Stimulated activated CD8-positive, alpha-beta memory T cell treated with anti-CD3 and anti-CD28 coated beads, Interleukin-7, amount 100 ng/mL, for 1 hour (primary cell): ENCODE results near the gene ADGRD2.

ENCODE experiments used
- DNase-seq, 2 donors: peaks; one replicate each; pipeline ENCODE4 v3.0.0-alpha.2; 2020; ENCODE audit warnings: low read depth in 2 of 2

ADGRD2 gene

GRCh38 chr9:124478354-124478753 is 28.1 kb downstream of the ADGRD2 start:
- no peak for DNase-seq

DNA sequence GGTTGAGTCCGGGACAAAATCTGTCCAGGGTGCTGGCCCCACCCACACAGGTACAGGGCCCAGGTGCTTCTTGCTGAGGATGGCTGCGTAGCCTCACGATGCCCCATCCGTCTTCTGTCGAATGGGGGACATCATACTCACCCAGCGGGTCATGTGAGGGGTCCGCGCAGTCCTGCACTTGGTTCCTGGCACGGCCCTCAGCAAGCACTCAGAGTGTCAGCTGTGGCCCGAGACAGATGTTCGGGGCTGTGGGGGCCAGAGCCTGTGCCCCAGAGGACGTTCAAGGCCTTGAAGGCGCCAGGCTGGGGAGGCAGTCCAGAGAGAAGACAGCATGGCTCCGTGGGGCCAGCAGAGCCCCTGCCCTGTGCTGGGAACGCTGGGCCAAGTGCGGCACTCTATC is 29.1 kb downstream of the ADGRD2 start:
- DNase-seq: no peak

- DNase-seq: no peak
Observed at GRCh38 chr9:124479947-124480620, 29.8 kb downstream of the ADGRD2 start.

DNA sequence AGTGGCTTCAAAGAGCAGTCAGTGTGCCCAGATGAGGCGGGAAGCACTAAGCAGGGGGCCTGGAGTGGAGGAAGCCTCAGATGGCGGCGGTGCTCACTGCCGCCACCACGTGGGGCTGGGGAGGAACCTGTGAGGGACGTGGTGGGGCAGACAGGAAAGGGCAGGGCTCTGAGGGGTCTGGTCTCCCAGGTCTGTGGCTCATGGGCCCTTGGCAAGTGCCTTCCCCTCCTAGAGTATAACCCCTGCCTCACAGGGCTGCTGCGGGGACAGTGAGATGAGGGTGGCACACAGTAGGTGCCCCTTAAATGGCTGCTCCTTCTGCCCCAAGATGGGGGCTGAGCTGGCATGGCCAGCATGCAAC is 30.4 kb downstream of the ADGRD2 start:
- DNase-seq: no peak

- DNase-seq: no peak
Observed at GRCh38 chr9:124481115-124481514, 30.9 kb downstream of the ADGRD2 start.

DNA sequence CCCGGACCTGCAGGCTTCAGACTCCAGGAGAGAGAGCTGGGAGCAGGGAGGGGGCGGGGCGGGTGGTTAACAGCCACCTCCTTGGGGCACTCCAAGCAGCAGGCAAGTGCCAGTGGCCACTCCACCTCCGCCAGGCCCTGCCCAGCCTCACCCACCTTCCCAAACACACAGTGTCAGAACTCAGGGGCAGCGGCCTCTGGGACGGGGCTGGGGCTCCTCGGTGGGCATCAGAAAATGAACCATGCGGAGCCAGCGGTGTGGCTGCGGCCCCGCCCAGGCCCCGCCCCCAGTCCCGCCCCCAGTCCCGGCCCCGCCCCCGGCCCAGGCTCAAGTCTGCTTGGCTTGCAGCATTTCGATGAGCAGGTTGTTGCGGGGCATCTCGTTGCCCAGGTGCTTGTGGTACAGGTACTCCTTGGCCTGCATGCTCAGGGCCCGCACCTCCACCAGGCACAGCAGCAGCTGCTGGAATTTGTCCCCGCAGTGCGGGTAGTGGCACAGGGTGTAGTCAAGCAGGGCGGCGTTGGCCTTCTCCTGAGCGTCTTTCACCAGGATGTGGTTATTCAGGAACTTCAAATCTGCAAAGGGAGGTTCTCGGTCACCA is 32.3 kb downstream of the ADGRD2 start:
- DNase-seq: no peak

DNA sequence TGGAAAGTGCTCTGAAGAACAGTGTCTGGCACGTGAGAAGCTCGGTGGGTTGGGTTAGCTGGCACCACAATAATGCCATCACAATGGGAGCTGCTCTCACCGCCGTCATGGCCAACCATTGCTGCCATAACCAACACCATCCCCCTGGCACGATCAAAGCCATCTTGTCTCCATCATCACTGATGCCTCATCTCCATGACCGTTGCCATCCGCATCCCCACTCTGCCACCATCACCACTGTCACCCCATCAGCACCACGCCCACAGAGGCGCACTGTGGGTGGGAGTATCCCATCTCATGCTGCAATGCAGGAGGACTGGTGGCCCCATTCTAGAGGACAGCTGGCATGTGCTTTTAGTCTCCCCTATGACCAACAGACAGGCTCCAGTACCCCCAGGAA is 33.2 kb downstream of the ADGRD2 start:
- no peak for DNase-seq

GRCh38 chr9:124485201-124485600 is 35.0 kb downstream of the ADGRD2 start:
- DNase-seq: no peak

- DNase-seq: no peak
Observed at GRCh38 chr9:124485936-124486335, 35.7 kb downstream of the ADGRD2 start.

GRCh38 chr9:124486778-124487259 is 36.6 kb downstream of the ADGRD2 start:
- DNase-seq: no peak

GRCh38 chr9:124487260-124488182 is 37.3 kb downstream of the ADGRD2 start:
- DNase-seq: no peak

- no peak for DNase-seq
Observed at GRCh38 chr9:124488641-124489210, 38.5 kb downstream of the ADGRD2 start.

- no peak for DNase-seq
Observed at GRCh38 chr9:124489222-124489621, 39.0 kb downstream of the ADGRD2 start.

DNA sequence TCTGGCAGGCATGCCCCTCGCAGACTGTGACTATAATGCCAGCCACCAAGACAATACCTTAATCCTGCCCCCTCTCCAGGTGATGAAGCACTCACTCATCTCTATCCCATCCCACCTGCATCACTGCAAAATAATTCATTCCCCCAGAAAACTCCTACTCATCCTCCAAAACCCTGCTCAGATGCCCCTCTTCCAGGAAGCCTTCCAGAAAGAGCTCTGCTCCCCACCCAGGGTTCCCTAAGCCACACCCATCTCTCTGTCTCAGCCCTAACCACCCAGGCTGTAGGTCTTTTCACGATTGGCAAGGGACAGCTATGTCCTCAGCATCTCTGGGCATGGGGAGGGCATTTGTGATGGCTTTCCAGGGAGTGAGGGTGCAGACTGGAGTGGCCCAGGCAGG is 39.8 kb downstream of the ADGRD2 start:
- DNase-seq: no peak

- no peak for DNase-seq
Observed at GRCh38 chr9:124491049-124491975, 41.1 kb downstream of the ADGRD2 start.

DNA sequence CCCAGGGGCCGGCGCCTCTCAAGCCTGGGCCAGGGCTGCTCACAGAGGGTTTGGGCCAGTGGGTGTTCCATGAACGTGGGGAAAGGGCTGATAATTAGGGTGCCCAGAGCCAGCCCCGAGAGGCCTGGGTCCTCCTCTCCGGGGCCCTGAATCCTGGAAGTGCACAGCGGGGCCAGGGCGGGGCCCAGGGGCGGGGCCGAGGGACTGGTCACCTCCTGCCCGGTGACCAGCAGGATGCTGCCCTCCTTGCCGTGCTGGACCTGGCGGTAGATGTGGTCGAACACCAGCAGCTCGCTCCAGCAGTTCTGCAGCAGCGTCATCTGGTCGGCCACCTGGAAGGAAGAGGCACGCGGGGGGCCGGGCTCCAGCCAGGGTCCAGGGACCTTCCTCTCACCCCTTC is 42.6 kb downstream of the ADGRD2 start:
- no peak for DNase-seq

DNA sequence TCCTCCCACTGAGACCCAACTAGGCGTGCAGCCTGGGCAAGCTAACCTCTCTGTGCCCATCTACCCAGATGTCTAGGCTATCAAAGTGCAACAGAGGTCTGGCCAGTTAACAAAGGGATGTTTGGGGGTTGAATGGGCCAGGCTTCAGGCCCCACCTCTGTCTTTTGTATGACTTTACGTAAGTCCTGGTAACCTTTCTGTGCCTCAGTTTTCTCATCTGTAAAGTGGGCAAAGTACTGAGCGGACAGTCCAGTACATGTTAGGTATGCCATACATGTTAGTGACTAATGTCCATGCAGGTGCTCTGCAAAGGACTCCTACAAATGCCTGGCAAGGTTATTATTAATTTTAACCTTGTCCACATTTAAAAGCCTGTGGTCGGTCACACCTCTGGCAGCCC is 43.0 kb downstream of the ADGRD2 start:
- no peak for DNase-seq

GRCh38 chr9:124493794-124494479 is 43.7 kb downstream of the ADGRD2 start:
- DNase-seq: no peak

GRCh38 chr9:124495126-124496074 is 45.1 kb downstream of the ADGRD2 start:
- no peak for DNase-seq

GRCh38 chr9:124496075-124496449 is 45.8 kb downstream of the ADGRD2 start:
- no peak for DNase-seq
